ENCODE measurements around the gene ZNF485.

ZNF485 gene

GRCh38 chr10:43655311-43655710, 49.1 kb downstream of the ZNF485 start:
- ATAC-seq: no peak
- TF ChIP-seq TCF4 (CRISPR knock-in tag; IDR thresholded peaks at IDR 0.05; ENCODE audit: borderline replicate concordance) (no peak), TSHZ2 (CRISPR knock-in tag; IDR thresholded peaks at IDR 0.05) (no peak), ESRRG (CRISPR knock-in tag; IDR thresholded peaks at IDR 0.05) (no peak), ZNF70 (CRISPR knock-in tag; IDR thresholded peaks at IDR 0.05) (no peak), ZNF565 (CRISPR knock-in tag; conservative IDR thresholded peaks at IDR 0.05; ENCODE audit: low read depth) (no peak), RARB (CRISPR knock-in tag; IDR thresholded peaks at IDR 0.05) (no peak), GLIS3 (CRISPR knock-in tag; IDR thresholded peaks at IDR 0.05) (no peak), OSR1 (CRISPR knock-in tag; IDR thresholded peaks at IDR 0.05) (no peak), BACH2 (CRISPR knock-in tag; IDR thresholded peaks at IDR 0.05; ENCODE audit: borderline replicate concordance) (no peak), ZC3H10 (CRISPR knock-in tag; IDR thresholded peaks at IDR 0.05) (no peak), ZFP3 (CRISPR knock-in tag; IDR thresholded peaks at IDR 0.05) (no peak), ISL1 (CRISPR knock-in tag; IDR thresholded peaks at IDR 0.05) (no peak), ZNF8 (CRISPR knock-in tag; IDR thresholded peaks at IDR 0.05) (no peak), PPARA (CRISPR knock-in tag; IDR thresholded peaks at IDR 0.05; ENCODE audit: borderline replicate concordance) (no peak), CSDC2 (CRISPR knock-in tag; IDR thresholded peaks at IDR 0.05) (no peak), CREB5 (CRISPR knock-in tag; IDR thresholded peaks at IDR 0.05; ENCODE audit: low read depth) (no peak), ARNTL (CRISPR knock-in tag; IDR thresholded peaks at IDR 0.05; ENCODE audit: borderline replicate concordance, low read depth) (no peak), SNAI2 (CRISPR knock-in tag; IDR thresholded peaks at IDR 0.05) (no peak)

- TF ChIP-seq CREB5 (CRISPR knock-in tag; IDR thresholded peaks at IDR 0.05; ENCODE audit: low read depth) (no peak), ZNF70 (CRISPR knock-in tag; IDR thresholded peaks at IDR 0.05) (no peak)
- ATAC-seq: no peak
Measured at GRCh38 chr10:43658227-43658626, 52.0 kb downstream of the ZNF485 start.

GRCh38 chr10:43665054-43665453, 58.8 kb downstream of the ZNF485 start:
- TF ChIP-seq RARB (CRISPR knock-in tag; IDR thresholded peaks at IDR 0.05) (no peak), TSHZ2 (CRISPR knock-in tag; IDR thresholded peaks at IDR 0.05) (no peak), ZFP3 (CRISPR knock-in tag; IDR thresholded peaks at IDR 0.05) (no peak), ZNF70 (CRISPR knock-in tag; IDR thresholded peaks at IDR 0.05) (no peak), ARNTL (CRISPR knock-in tag; IDR thresholded peaks at IDR 0.05; ENCODE audit: borderline replicate concordance, low read depth) (no peak), ZC3H10 (CRISPR knock-in tag; IDR thresholded peaks at IDR 0.05) (no peak), GLIS3 (CRISPR knock-in tag; IDR thresholded peaks at IDR 0.05) (no peak), ZNF565 (CRISPR knock-in tag; conservative IDR thresholded peaks at IDR 0.05; ENCODE audit: low read depth) (no peak), CREB5 (CRISPR knock-in tag; IDR thresholded peaks at IDR 0.05; ENCODE audit: low read depth) (no peak), BACH2 (CRISPR knock-in tag; IDR thresholded peaks at IDR 0.05; ENCODE audit: borderline replicate concordance) (no peak), CSDC2 (CRISPR knock-in tag; IDR thresholded peaks at IDR 0.05) (no peak), TOX (CRISPR knock-in tag; IDR thresholded peaks at IDR 0.05; ENCODE audit: borderline replicate concordance) (no peak), POU6F1 (CRISPR knock-in tag; IDR thresholded peaks at IDR 0.05; ENCODE audit: borderline replicate concordance, low read depth) (no peak), ESRRG (CRISPR knock-in tag; IDR thresholded peaks at IDR 0.05) (no peak), SNAI2 (CRISPR knock-in tag; IDR thresholded peaks at IDR 0.05) (no peak), ZNF8 (CRISPR knock-in tag; IDR thresholded peaks at IDR 0.05) (no peak), TCF4 (CRISPR knock-in tag; IDR thresholded peaks at IDR 0.05; ENCODE audit: borderline replicate concordance) (no peak)
- TF ChIP-seq, protein P1, sequence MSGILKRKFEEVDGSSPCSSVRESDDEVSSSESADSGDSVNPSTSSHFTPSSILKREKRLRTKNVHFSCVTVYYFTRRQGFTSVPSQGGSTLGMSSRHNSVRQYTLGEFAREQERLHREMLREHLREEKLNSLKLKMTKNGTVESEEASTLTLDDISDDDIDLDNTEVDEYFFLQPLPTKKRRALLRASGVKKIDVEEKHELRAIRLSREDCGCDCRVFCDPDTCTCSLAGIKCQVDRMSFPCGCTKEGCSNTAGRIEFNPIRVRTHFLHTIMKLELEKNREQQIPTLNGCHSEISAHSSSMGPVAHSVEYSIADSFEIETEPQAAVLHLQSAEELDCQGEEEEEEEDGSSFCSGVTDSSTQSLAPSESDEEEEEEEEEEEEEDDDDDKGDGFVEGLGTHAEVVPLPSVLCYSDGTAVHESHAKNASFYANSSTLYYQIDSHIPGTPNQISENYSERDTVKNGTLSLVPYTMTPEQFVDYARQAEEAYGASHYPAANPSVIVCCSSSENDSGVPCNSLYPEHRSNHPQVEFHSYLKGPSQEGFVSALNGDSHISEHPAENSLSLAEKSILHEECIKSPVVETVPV (CRISPR knock-in tag; IDR thresholded peaks at IDR 0.05): no peak
- no peak for ATAC-seq

All from SK-N-SH treated with all-trans-retinoic acid at 6 μM for 48 hours (cell line).